SK-N-SH (cell line): ENCODE measurements around the gene ARID5A. TPM values are rescaled to one million over a fixed set of nuclear protein-coding genes. Genes with fewer than 3 reads are reported as not detected.

Experiments
- CTCF ChIA-PET: fragments of 300-600, 350-600 bp; formaldehyde crosslinking; extraction: SDS; loops from one replicate; lab custom pipeline; 2021; lab: Yijun Ruan, JAX
- POLR2A ChIA-PET: fragments of 350-600 bp; sonication (Branson Sonifier 250); formaldehyde crosslinking; extraction: SDS; loops from one replicate; lab custom pipeline; 2020; ENCODE audit warnings: antibody characterized with exemption, inconsistent platforms; lab: Yijun Ruan, JAX
- DNase-seq: peaks from one replicate; pipeline ENCODE4 v3.0.0; 2012
- H2AFZ ChIP-seq: fragments of 200-600 bp; sonication (generic); 2 replicates; pipeline ENCODE4 v1.8.1; 2016; ENCODE audit warnings: antibody characterized with exemption, mild to moderate bottlenecking, low read depth
- H3F3A ChIP-seq: fragments of 200-600 bp; sonication (generic); replicated peaks from 2 replicates; pipeline ENCODE3; 2016; ENCODE audit warnings: antibody characterized with exemption, mild to moderate bottlenecking; ENCODE audit not compliant: insufficient read depth
- H3K27ac ChIP-seq, 2 experiments: fragments of 200-500 bp in 1 of 2; fragments of 200-600 bp in 1 of 2; sonication (Bioruptor generic) in 1 of 2; sonication (generic), shearing (Covaris generic) in 1 of 2; 2 replicates each; pipeline versions ENCODE4 v1.5.1 to v1.6.1; 2014 to 2016; ENCODE audit warnings: low read depth in 2 of 2, inconsistent platforms in 1 of 2, low read length in 1 of 2, mild to moderate bottlenecking in 1 of 2, mixed read lengths in 1 of 2
- H3K27me3 ChIP-seq: fragments of 200-600 bp; sonication (generic), shearing (Covaris generic); 2 replicates; pipeline ENCODE4 v1.6.1; 2016; ENCODE audit warnings: mixed run types; ENCODE audit not compliant: insufficient read depth
- H3K36me3 ChIP-seq, 2 experiments: fragments of 200-500 bp in 1 of 2; fragments of 200-600 bp in 1 of 2; sonication (Bioruptor generic) in 1 of 2; sonication (generic) in 1 of 2; replicated peaks in 1 of 2; 2 replicates each; pipeline versions ENCODE3 to v1.5.1; 2014 to 2016; ENCODE audit warnings: low read length in 1 of 2, mild to moderate bottlenecking in 1 of 2; ENCODE audit not compliant: insufficient read depth in 2 of 2, control insufficient read depth in 1 of 2
- H3K4me1 ChIP-seq, 2 experiments: fragments of 200-500 bp in 1 of 2; fragments of 200-600 bp in 1 of 2; sonication (Bioruptor generic) in 1 of 2; sonication (generic), shearing (Covaris generic) in 1 of 2; 2 replicates each; pipeline versions ENCODE4 v1.5.1 to v1.6.1; 2014 to 2016; ENCODE audit warnings: low read depth in 1 of 2, low read length in 1 of 2, mixed run types in 1 of 2; ENCODE audit not compliant: insufficient read depth in 2 of 2, control insufficient read depth in 1 of 2
- H3K4me2 ChIP-seq: fragments of 200-600 bp; sonication (generic), shearing (Covaris generic); 2 replicates; pipeline ENCODE4 v1.6.1; 2017; ENCODE audit warnings: mixed run types
- H3K4me3 ChIP-seq, 2 experiments: fragments of 200-500 bp in 1 of 2; fragments of 200-600 bp in 1 of 2; sonication (Bioruptor generic) in 1 of 2; sonication (generic), shearing (Covaris generic) in 1 of 2; 2 replicates each; pipeline versions ENCODE4 v1.5.1 to v1.8.1; 2014 to 2016; ENCODE audit warnings: low read depth in 2 of 2, inconsistent platforms in 1 of 2, low read length in 1 of 2, mild to moderate bottlenecking in 1 of 2, mixed read lengths in 1 of 2, moderate library complexity in 1 of 2
- H3K79me2 ChIP-seq: fragments of 200-600 bp; sonication (generic); 2 replicates; pipeline ENCODE4 v1.8.1; 2017; ENCODE audit warnings: mild to moderate bottlenecking; ENCODE audit not compliant: insufficient read depth
- H3K9ac ChIP-seq: fragments of 200-600 bp; sonication (generic); 2 replicates; pipeline ENCODE4 v1.6.1; 2017; ENCODE audit warnings: mixed run types
- H3K9me2 ChIP-seq: fragments of 200-600 bp; sonication (generic); 2 replicates; pipeline ENCODE4 v1.6.1; 2017; ENCODE audit warnings: mixed run types
- H3K9me3 ChIP-seq: fragments of 200-600 bp; sonication (generic); 2 replicates; pipeline ENCODE4 v1.6.1; 2017; ENCODE audit warnings: mixed run types, mild to moderate bottlenecking, moderate library complexity
- H4K20me1 ChIP-seq: fragments of 200-600 bp; sonication (generic); 2 replicates; pipeline ENCODE4 v1.6.1; 2017; ENCODE audit warnings: mild to moderate bottlenecking, mixed run types; ENCODE audit not compliant: insufficient read depth
- CHD2 ChIP-seq: fragments of 150-350 bp; IDR thresholded peaks from 2 replicates; pipeline ENCODE4 v1.6.1; 2018; ENCODE audit warnings: low read length; ENCODE audit not compliant: partially characterized antibody
- ELF1 ChIP-seq: IDR thresholded peaks from 2 replicates; pipeline ENCODE4 v1.4.0; 2012
- EZH2phosphoT487 ChIP-seq: fragments of 200-600 bp; sonication (generic); IDR thresholded peaks from 2 replicates; pipeline ENCODE4 v1.6.1; 2017; ENCODE audit warnings: low read depth, mixed run types, mild to moderate bottlenecking, antibody characterized with exemption, moderate library complexity, borderline replicate concordance
- FOXJ3 ChIP-seq: sonication (generic); formaldehyde crosslinking; IDR thresholded peaks from 2 replicates; pipeline ENCODE4 v1.5.1; 2020; ENCODE audit warnings: mild to moderate bottlenecking, missing genetic modification reagents
- IRF3 ChIP-seq: fragments of 150-350 bp; IDR thresholded peaks from 2 replicates; pipeline ENCODE4 v1.6.1; 2016; ENCODE audit warnings: mild to moderate bottlenecking, low read depth, low read length
- JUND ChIP-seq: IDR thresholded peaks from 2 replicates; pipeline ENCODE4 v1.4.0; 2012
- MEF2A ChIP-seq: IDR thresholded peaks from 2 replicates; pipeline ENCODE4 v1.4.0; 2012; ENCODE audit warnings: low read depth, borderline replicate concordance
- NRF1 ChIP-seq: IDR thresholded peaks from 2 replicates; pipeline ENCODE4 v1.6.1; 2012; ENCODE audit warnings: low read depth, mild to moderate bottlenecking, low read length
- POLR2AphosphoS5 ChIP-seq: IDR thresholded peaks from 2 replicates; pipeline ENCODE4 v1.6.1; 2012; ENCODE audit warnings: low read depth, low read length
- RAD21 ChIP-seq: IDR thresholded peaks from 2 replicates; pipeline ENCODE4 v1.6.1; 2012; ENCODE audit warnings: mild to moderate bottlenecking, low read length
- RCOR1 ChIP-seq: fragments of 150-350 bp; IDR thresholded peaks from 2 replicates; pipeline ENCODE4 v1.6.1; 2017; ENCODE audit warnings: antibody characterized with exemption, low read length
- REST ChIP-seq: IDR thresholded peaks from 2 replicates; pipeline ENCODE4 v1.6.1; 2012; ENCODE audit warnings: mild to moderate bottlenecking, low read depth, low read length, moderate library complexity
- RFX5 ChIP-seq: IDR thresholded peaks from 2 replicates; pipeline ENCODE4 v1.6.1; 2012; ENCODE audit warnings: mild to moderate bottlenecking, improper control_type of control experiment, low read length
- RXRA ChIP-seq: IDR thresholded peaks from 2 replicates; pipeline ENCODE4 v1.4.0; 2012; ENCODE audit warnings: low read depth, mild to moderate bottlenecking, borderline replicate concordance
- TAF1 ChIP-seq: IDR thresholded peaks from 2 replicates; pipeline ENCODE4 v1.6.1; 2012; ENCODE audit warnings: low read depth, mild to moderate bottlenecking, low read length, moderate library complexity, borderline replicate concordance
- TCF12 ChIP-seq: IDR thresholded peaks from 2 replicates; pipeline ENCODE4 v1.4.0; 2012
- TEAD4 ChIP-seq: IDR thresholded peaks from 2 replicates; pipeline ENCODE4 v1.4.0; 2012; ENCODE audit warnings: mild to moderate bottlenecking, borderline replicate concordance; ENCODE audit not compliant: insufficient read depth
- WGBS: methylation state at CpG from one replicate; pipeline ENCODE4 v1.1.6; 2017; ENCODE audit warnings: low lambda C conversion rate; 5-methylcytosine and 5-hydroxymethylcytosine counted together
- polyA plus RNA-seq, 3 experiments: library from polyadenylated mRNA; depleted of rRNA; stranded (reverse); fragments of >200 nt; gene quantifications; 2 replicates each; pipeline ENCODE4 v1.2.3, GENCODE V29; 2012
- TF ChIP-seq, protein P1 (sequence below): fragments of 150-350 bp; IDR thresholded peaks from 2 replicates; pipeline ENCODE4 v1.6.1; 2017; ENCODE audit warnings: antibody characterized with exemption, low read length, low read depth, borderline replicate concordance
- TF ChIP-seq, protein P2 (sequence below): IDR thresholded peaks from 2 replicates; pipeline ENCODE4; 2012
- TF ChIP-seq, protein P3 (sequence below): IDR thresholded peaks from 2 replicates; pipeline ENCODE4 v1.4.0; 2012; ENCODE audit warnings: low read depth, borderline replicate concordance

The ARID5A gene
- polyA plus RNA-seq, 1 of the 3 experiments (the other 2 are of a cell fraction) = 3.3 TPM

GRCh38 chr2:96555146-96555610 is 18.6 kb downstream of the ARID5A start (continued):
- TF ChIP-seq RCOR1 = no peak
- no peak for TF ChIP-seq RAD21
- TF ChIP-seq NRF1 = no peak
- TF ChIP-seq RXRA = no peak

- WGBS = 55% methylated on average over 16 of the region's 16 CpGs
- Histone ChIP-seq H4K20me1 (no peaks in the 10 kb centered on the region), H3K79me2 (no peaks in the 10 kb centered on the region), H3K9me3 (no peaks in the 10 kb centered on the region), H3K27me3 (no peaks in the 10 kb centered on the region), H3K4me1 (peaks cover 0 to 3% of the 10 kb centered on the region in 2 experiments; a peak in 1 of 4 replicates), H3F3A (peaks cover 3% of the 10 kb centered on the region), H3K9ac (no peak overlapping the region), H2AFZ (no peak overlapping the region), H3K36me3 (peaks cover 0 to 3% of the 10 kb centered on the region in 2 experiments), H3K9me2 (no peaks in the 10 kb centered on the region), H3K4me2 (no peak overlapping the region), H3K4me3 (no peak overlapping the region), H3K27ac (no peak overlapping the region)
- POLR2A ChIA-PET = no interaction called here
- peak; percentile 12 for DNase-seq
- CTCF ChIA-PET = interaction anchor here (0.9 to 6.6 kb wide), 7 partner anchors 9 to 150 kb away, joined by 3 to 91 read pairs (median 47); no protein-coding TSS in a partner anchor
- TF ChIP-seq NRF1 (no peak), IRF3 (no peak), MEF2A (no peak), JUND (peak; percentile 59), CHD2 (no peak), TEAD4 (no peak), FOXJ3 (CRISPR knock-in tag) (no peak), ELF1 (no peak), TAF1 (no peak), RCOR1 (no peak), POLR2AphosphoS5 (no peak; the same call in 1 of the 2 replicates), TCF12 (peak; percentile 62), REST (no peak), EZH2phosphoT487 (no peak), RFX5 (no peak)
- TF ChIP-seq, protein P1, sequence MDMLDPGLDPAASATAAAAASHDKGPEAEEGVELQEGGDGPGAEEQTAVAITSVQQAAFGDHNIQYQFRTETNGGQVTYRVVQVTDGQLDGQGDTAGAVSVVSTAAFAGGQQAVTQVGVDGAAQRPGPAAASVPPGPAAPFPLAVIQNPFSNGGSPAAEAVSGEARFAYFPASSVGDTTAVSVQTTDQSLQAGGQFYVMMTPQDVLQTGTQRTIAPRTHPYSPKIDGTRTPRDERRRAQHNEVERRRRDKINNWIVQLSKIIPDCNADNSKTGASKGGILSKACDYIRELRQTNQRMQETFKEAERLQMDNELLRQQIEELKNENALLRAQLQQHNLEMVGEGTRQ = no peak
- TF ChIP-seq, protein P2, sequence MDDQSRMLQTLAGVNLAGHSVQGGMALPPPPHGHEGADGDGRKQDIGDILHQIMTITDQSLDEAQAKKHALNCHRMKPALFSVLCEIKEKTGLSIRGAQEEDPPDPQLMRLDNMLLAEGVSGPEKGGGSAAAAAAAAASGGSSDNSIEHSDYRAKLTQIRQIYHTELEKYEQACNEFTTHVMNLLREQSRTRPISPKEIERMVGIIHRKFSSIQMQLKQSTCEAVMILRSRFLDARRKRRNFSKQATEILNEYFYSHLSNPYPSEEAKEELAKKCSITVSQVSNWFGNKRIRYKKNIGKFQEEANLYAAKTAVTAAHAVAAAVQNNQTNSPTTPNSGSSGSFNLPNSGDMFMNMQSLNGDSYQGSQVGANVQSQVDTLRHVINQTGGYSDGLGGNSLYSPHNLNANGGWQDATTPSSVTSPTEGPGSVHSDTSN = peak; percentile 93
- TF ChIP-seq, protein P3, sequence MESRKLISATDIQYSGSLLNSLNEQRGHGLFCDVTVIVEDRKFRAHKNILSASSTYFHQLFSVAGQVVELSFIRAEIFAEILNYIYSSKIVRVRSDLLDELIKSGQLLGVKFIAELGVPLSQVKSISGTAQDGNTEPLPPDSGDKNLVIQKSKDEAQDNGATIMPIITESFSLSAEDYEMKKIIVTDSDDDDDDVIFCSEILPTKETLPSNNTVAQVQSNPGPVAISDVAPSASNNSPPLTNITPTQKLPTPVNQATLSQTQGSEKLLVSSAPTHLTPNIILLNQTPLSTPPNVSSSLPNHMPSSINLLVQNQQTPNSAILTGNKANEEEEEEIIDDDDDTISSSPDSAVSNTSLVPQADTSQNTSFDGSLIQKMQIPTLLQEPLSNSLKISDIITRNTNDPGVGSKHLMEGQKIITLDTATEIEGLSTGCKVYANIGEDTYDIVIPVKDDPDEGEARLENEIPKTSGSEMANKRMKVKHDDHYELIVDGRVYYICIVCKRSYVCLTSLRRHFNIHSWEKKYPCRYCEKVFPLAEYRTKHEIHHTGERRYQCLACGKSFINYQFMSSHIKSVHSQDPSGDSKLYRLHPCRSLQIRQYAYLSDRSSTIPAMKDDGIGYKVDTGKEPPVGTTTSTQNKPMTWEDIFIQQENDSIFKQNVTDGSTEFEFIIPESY = no peak
These were observed 20.1 kb downstream of the ARID5A start for GRCh38 chr2:96556441-96557330.
